ENCODE measurements around the gene BSPRY.
A peak's percentile ranks its signal among the peaks of the same experiment; 100 is the strongest.
"Not testable (repeated sequence)": the region's sequence is repeated elsewhere in the genome, so short reads cannot be mapped to it uniquely, and the experiment has no call there.

Gene BSPRY

GRCh38 chr9:113395000-113395861 is 45.9 kb downstream of the BSPRY start:
- no peak for DNase-seq (ENCODE audit: low spot score)

GRCh38 chr9:113397203-113397631 is 47.9 kb downstream of the BSPRY start:
- DNase-seq (ENCODE audit: low spot score) = no peak

GRCh38 chr9:113398796-113399195 is 49.5 kb downstream of the BSPRY start:
- DNase-seq (ENCODE audit: low spot score) = no peak

DNA sequence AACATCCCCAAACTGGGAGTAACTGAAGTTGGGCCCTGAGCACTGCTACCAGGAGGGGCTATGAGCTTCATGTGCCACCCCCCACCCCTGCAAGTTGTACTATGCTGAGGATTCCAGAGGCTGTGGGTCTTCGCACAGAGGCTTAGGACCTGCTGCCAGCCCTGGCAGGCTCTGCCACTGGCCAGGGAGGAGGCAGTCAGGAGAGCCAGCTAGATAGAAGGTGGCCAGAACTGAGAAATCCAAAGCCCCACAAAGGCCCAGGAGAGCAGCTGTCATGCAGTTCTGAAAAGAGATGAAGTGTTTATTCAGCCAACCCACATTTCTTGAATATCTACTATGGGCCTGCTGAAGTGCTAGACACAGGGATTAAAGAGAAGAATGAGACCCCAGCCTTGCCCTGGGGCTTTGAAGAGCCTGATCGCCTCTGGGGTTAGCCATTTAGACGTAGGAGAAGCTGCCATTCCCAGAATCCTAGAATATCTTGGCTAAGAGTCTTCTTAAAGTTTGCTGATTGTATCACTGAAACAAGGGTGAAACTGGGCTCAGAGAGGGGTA is 50.4 kb downstream of the BSPRY start:
- no peak for DNase-seq (ENCODE audit: low spot score)

GRCh38 chr9:113401027-113401792 is 51.9 kb downstream of the BSPRY start, which contains the start of gene ALAD:
ALAD (minus strand) TSS chr9:113401284; CDS start chr9:113393559, 7,725 bp downstream.
- DNase-seq (ENCODE audit: low spot score) = peak; percentile 99

DNA sequence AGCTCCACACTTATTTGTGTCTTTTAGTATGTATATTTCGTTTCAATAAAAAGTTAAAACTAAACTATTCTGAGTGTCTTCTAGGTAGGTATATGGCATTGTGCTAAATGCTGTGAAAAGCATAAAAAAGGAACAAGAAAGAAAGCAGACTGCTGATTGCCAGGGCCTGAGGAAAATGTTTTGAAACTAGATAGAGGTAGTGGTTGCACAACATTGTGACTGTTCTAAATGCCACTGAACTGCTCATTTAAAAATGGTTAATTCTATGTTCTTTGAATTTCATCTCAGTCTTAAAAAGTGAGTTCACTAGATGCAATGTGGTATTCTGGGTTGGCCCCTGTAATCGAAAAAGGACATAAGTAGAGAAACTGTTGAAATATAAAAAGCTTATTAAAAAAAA is 54.3 kb downstream of the BSPRY start:
- DNase-seq (ENCODE audit: low spot score) = no peak

DNA sequence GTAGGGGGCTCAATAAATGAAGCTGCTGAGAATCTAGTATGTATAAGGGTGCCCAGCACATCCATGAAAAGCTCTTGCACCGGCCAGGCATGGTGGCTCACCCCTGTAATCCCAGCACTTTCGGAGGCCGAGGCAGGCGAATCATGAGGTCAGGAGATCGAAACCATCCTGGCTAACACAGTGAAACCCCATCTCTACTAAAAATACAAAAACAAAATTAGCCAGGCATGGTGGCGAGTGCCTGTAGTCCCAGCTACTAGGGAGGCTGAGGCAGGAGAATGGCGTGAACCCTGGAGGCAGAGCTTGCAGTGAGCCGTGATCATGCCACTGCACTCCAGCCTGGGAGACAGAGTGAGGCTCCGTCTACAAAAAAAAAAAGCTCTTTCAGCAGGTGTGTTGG is 57.0 kb downstream of the BSPRY start:
- DNase-seq (ENCODE audit: low spot score) = not testable (repeated sequence)

DNA sequence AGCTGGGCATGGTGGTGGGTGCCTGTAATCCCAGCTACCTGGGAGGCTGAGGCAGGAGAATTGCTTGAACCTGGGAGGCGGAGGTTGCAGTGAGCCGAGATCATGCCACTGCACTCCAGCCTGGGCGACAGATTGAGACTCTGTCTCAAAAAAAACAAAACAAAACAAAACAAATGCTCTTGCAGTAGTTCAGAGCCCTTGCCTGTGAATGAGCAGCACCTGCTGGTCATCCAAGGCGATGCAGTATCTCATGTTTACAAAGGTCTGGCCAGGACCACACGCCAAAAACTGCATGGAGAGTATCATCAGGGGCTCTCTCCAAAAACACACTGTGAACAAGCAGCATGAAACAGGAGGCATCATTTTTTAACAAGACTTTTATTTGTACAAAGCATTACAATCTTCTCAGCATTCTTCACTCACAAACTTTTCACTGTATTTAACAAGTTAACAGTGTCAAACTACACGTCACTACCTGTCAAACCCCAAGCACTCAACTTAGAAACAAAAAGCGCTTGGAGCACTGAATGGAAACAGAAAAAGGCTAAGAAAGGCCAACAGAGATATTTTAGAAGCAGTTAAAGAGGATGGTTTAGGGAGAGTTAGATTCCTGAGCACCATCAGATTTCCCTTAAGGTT is 57.7 kb downstream of the BSPRY start:
- DNase-seq (ENCODE audit: low spot score) = peak; percentile 65

GRCh38 chr9:113409481-113409880 is 60.1 kb downstream of the BSPRY start:
- DNase-seq (ENCODE audit: low spot score) = no peak

DNA sequence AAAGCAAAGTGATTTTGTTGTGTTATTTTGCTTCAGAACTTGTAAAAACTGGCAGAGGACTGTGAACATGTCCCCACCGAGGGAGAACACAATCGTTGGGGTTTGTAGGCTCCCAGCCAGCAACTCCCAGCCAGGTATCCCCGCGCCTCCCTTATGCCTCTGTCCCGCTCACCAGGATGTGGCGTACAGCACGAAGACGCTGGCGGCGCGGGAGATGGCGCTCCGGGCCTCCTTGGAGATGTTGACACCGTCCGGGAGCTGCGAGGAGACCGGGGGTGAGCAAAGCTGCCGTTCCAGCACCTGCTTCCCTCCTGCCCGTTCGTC is 60.5 kb downstream of the BSPRY start:
- DNase-seq (ENCODE audit: low spot score) = no peak

- DNase-seq (ENCODE audit: low spot score) = peak; percentile 96
Measured at GRCh38 chr9:113410207-113410864, 61.0 kb downstream of the BSPRY start, which contains the start of the genes C9orf43 and POLE3. C9orf43 (plus strand) TSS chr9:113410747; CDS start chr9:113413494, 2,747 bp downstream. POLE3 (minus strand) TSS chr9:113410675; CDS start chr9:113410293, 382 bp downstream.

- no peak for DNase-seq (ENCODE audit: low spot score)
Measured at GRCh38 chr9:113416149-113416721, 66.9 kb downstream of the BSPRY start.

GRCh38 chr9:113417370-113417769 is 68.0 kb downstream of the BSPRY start:
- no peak for DNase-seq (ENCODE audit: low spot score)
